ENCODE results near the gene SUSD4. TPM values are rescaled to one million over a fixed set of nuclear protein-coding genes. Genes with fewer than 3 reads are reported as not detected.

Gene SUSD4
- total and polyA plus RNA-seq, 2 of the 4 experiments (the other 2 are of a cell fraction), result 1.8 to 2.7 TPM

- H3K18ac ChIP-seq (ENCODE audit: low read depth, low read length), result no peak overlapping the region
- no peaks in the 10 kb centered on the region for H3K79me1 ChIP-seq (ENCODE audit: low read depth in 1 of 2, low read length in 2 of 2)
- no peak overlapping the region for H3K4ac ChIP-seq (ENCODE audit: low read depth, low read length)
- no peak overlapping the region for H4K5ac ChIP-seq (ENCODE audit: low read depth, low read length)
- no peak overlapping the region for H2BK120ac ChIP-seq (ENCODE audit: low read depth, low read length)
- BruUV-seq (replicated peaks), result no TSS peak
- no peak overlapping the region for H3K4me2 ChIP-seq (ENCODE audit: low read depth, low read length)
- no peaks in the 10 kb centered on the region for H3K36me3 ChIP-seq (ENCODE audit: control insufficient read depth, insufficient read depth, low read length)
- dilution Hi-C loops (cut with HindIII; ENCODE audit: low sequenced_read_pairs, unreplicated experiment) (no loop called here), in situ Hi-C loops (cut with MboI; ENCODE audit: low sequenced_read_pairs) (no loop called here), intact Hi-C loops (cut with micrococcal nuclease) (no loop called here)
- no peak overlapping the region for H4K91ac ChIP-seq (ENCODE audit: insufficient read depth, low read depth, low read length)
- no peaks in the 10 kb centered on the region for H3K4me1 ChIP-seq (ENCODE audit: control insufficient read depth, insufficient read depth, low read length)
- H3K9ac ChIP-seq (ENCODE audit: low read depth, low read length), result no peak overlapping the region
- H3K27ac ChIP-seq (ENCODE audit: insufficient read depth, low read length), result no peak overlapping the region
- H2BK5ac ChIP-seq (ENCODE audit: low read depth, low read length, poor library complexity, severe bottlenecking), result no peak overlapping the region
- H2AK9ac ChIP-seq (replicated peaks; ENCODE audit: low read depth, low read length, poor library complexity), result no peak overlapping the region
- peak; percentile 27; the same call in 1 of the 2 replicates for ATAC-seq (ENCODE audit: low read depth)
- 0 out of 2 replicates have a peak overlapping the region, but pooled peaks have one; percentile 5 for H2BK20ac ChIP-seq (ENCODE audit: low read depth, low read length)
- no peaks in the 10 kb centered on the region for H3K9me3 ChIP-seq (ENCODE audit: control insufficient read depth, insufficient read depth, low read length)
- no peak for TF ChIP-seq MAZ (IDR thresholded peaks at IDR 0.05; ENCODE audit: borderline replicate concordance, low read depth, low read length)
- TF ChIP-seq RAD21 (IDR thresholded peaks at IDR 0.05; ENCODE audit: low read length), result no peak
- no peak for TF ChIP-seq MXI1 (IDR thresholded peaks at IDR 0.05; ENCODE audit: borderline replicate concordance, low read depth, low read length)
- TF ChIP-seq MAFK (IDR thresholded peaks at IDR 0.05; ENCODE audit: low read depth, low read length), result no peak
- TF ChIP-seq RCOR1 (IDR thresholded peaks at IDR 0.05; ENCODE audit: insufficient replicate concordance, low read length), result no peak
- no peak for TF ChIP-seq RFX5 (IDR thresholded peaks at IDR 0.05; ENCODE audit: low read depth, low read length)
- no peak for TF ChIP-seq CEBPB (IDR thresholded peaks at IDR 0.05; ENCODE audit: low read depth, low read length)
- no CpG with 5 or more reads among the region's 6 CpGs for WGBS, 2 experiments (ENCODE audit: extremely low coverage in 2 of 2, insufficient read length in 1 of 2)
- H3K4me3 ChIP-seq (ENCODE audit: insufficient read depth, low read depth, low read length), result no peak overlapping the region
- no peaks in the 10 kb centered on the region for H3K9me1 ChIP-seq (ENCODE audit: insufficient read depth, low read length)
- peaks cover 9% of the 10 kb centered on the region for H3K27me3 ChIP-seq (ENCODE audit: control insufficient read depth, insufficient read depth, low read length)
- no peak overlapping the region for H3K14ac ChIP-seq (replicated peaks; ENCODE audit: low read depth, low read length)
- POLR2A ChIA-PET (ENCODE audit: unreplicated experiment), result no interaction called here
- H4K20me1 ChIP-seq (ENCODE audit: insufficient read depth, low read length), result no peaks in the 10 kb centered on the region; the same call in 1 of the 2 replicates
- no peak overlapping the region for H3K56ac ChIP-seq (ENCODE audit: extremely low read depth, insufficient read depth, low read length)
- no peak overlapping the region; the same call in 2 of the 3 replicates for H2BK15ac ChIP-seq (ENCODE audit: low read depth, low read length)
- no peak overlapping the region for H4K8ac ChIP-seq (ENCODE audit: low read depth in 2 of 2, low read length in 2 of 2)
- peak; percentile 40 for DNase-seq
- H2AFZ ChIP-seq (replicated peaks; ENCODE audit: low read length, poor library complexity), result peak overlapping the region; percentile 1
- no peak overlapping the region for H3K23ac ChIP-seq (ENCODE audit: low read depth, low read length)
- H2AK5ac ChIP-seq (ENCODE audit: low read depth, low read length), result peak overlapping the region; percentile 21; the same call in 1 of the 2 replicates
- CTCF ChIA-PET, result no interaction called here
Measured at GRCh38 chr1:223242382-223242955, 121.5 kb downstream of the SUSD4 start.
